ENCODE data around the gene SEC11A.

DNA sequence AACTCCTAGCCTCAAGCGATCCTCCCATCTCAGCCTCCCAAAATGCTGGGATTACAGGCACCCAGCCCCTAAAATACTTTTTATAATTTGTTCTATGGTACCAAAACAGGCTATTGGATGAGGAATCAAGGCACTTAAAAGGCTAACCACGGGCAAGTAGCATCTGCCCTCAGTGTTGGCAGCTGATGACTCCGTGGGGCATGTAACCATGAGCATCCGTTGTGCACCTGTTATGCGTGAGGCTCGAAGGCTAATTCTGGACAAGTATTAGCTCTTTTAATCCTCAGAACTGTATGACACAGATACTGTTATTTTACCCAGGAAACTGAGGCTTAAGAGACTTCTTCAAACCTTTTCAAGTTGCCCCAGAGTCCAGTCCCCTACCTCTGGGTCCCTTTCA is 72.1 kb downstream of the SEC11A start:
- TF ChIP-seq, protein P1, sequence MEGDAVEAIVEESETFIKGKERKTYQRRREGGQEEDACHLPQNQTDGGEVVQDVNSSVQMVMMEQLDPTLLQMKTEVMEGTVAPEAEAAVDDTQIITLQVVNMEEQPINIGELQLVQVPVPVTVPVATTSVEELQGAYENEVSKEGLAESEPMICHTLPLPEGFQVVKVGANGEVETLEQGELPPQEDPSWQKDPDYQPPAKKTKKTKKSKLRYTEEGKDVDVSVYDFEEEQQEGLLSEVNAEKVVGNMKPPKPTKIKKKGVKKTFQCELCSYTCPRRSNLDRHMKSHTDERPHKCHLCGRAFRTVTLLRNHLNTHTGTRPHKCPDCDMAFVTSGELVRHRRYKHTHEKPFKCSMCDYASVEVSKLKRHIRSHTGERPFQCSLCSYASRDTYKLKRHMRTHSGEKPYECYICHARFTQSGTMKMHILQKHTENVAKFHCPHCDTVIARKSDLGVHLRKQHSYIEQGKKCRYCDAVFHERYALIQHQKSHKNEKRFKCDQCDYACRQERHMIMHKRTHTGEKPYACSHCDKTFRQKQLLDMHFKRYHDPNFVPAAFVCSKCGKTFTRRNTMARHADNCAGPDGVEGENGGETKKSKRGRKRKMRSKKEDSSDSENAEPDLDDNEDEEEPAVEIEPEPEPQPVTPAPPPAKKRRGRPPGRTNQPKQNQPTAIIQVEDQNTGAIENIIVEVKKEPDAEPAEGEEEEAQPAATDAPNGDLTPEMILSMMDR (IDR thresholded peaks at IDR 0.05): no peak
- TF ChIP-seq EZH2 (IDR thresholded peaks at IDR 0.05): no peak
- no peak for TF ChIP-seq EZH2phosphoT487 (IDR thresholded peaks at IDR 0.05)

Data from neural progenitor cell (in vitro differentiated cells).